Effector memory CD4-positive, alpha-beta T cell (primary cell): ENCODE measurements around the gene CLPTM1L.
"Not testable (repeated sequence)": the region's sequence is repeated elsewhere in the genome, so short reads cannot be mapped to it uniquely, and the experiment has no call there.

Experiments used
- DNase-seq, 3 donors: peaks; one replicate each; pipeline ENCODE4 v3.0.0-alpha.2; 2020
- H3K27ac ChIP-seq: 2 replicates; pipeline ENCODE4 v1.7.0; 2013; ENCODE audit warnings: mild to moderate bottlenecking, low read length, moderate library complexity; ENCODE audit not compliant: insufficient read depth, poor library complexity, severe bottlenecking
- H3K27me3 ChIP-seq: replicated peaks from 2 replicates; pipeline ENCODE4 v1.7.0; 2013; ENCODE audit warnings: mild to moderate bottlenecking, low read length; ENCODE audit not compliant: insufficient read depth, control insufficient read depth, poor library complexity, severe bottlenecking
- H3K36me3 ChIP-seq: 2 replicates; pipeline ENCODE4 v1.7.0; 2013; ENCODE audit warnings: mild to moderate bottlenecking, low read length, moderate library complexity; ENCODE audit not compliant: control insufficient read depth, insufficient read depth
- H3K4me1 ChIP-seq: 2 replicates; pipeline ENCODE4 v1.7.0; 2013; ENCODE audit warnings: low read length, mild to moderate bottlenecking; ENCODE audit not compliant: control insufficient read depth, insufficient read depth, poor library complexity, severe bottlenecking
- H3K4me3 ChIP-seq: 2 replicates; pipeline ENCODE4 v1.7.0; 2013; ENCODE audit warnings: low read length, low read depth, mild to moderate bottlenecking; ENCODE audit not compliant: insufficient read depth, poor library complexity, severe bottlenecking
- H3K9me3 ChIP-seq: 2 replicates; pipeline ENCODE4 v1.7.0; 2013; ENCODE audit warnings: mild to moderate bottlenecking, low read length, moderate library complexity; ENCODE audit not compliant: control insufficient read depth

CLPTM1L gene

GRCh38 chr5:1334831-1335539 is 9.9 kb downstream of the CLPTM1L start:
- H3K36me3 ChIP-seq: peaks cover 87% of the 10 kb centered on the region
- H3K4me3 ChIP-seq: no peak overlapping the region
- H3K27me3 ChIP-seq: no peaks in the 10 kb centered on the region
- no peak for DNase-seq
- no peaks in the 10 kb centered on the region for H3K9me3 ChIP-seq
- no peaks in the 10 kb centered on the region for H3K4me1 ChIP-seq
- no peak overlapping the region for H3K27ac ChIP-seq

- DNase-seq: no peak
- Histone ChIP-seq H3K27me3 (no peaks in the 10 kb centered on the region), H3K4me1 (no peaks in the 10 kb centered on the region), H3K9me3 (no peaks in the 10 kb centered on the region), H3K36me3 (peaks cover 87% of the 10 kb centered on the region), H3K27ac (no peak overlapping the region), H3K4me3 (no peak overlapping the region)
Observed at GRCh38 chr5:1333986-1334385, 10.9 kb downstream of the CLPTM1L start.

GRCh38 chr5:1333286-1333685 is 11.6 kb downstream of the CLPTM1L start:
- peaks cover 81% of the 10 kb centered on the region for H3K36me3 ChIP-seq
- not testable (repeated sequence) for H3K4me1 ChIP-seq, H3K9me3 ChIP-seq, H3K27ac ChIP-seq, DNase-seq, H3K27me3 ChIP-seq, H3K4me3 ChIP-seq

- Histone ChIP-seq H3K27me3 (no peaks in the 10 kb centered on the region), H3K4me1 (no peaks in the 10 kb centered on the region), H3K27ac (no peak overlapping the region), H3K9me3 (no peaks in the 10 kb centered on the region), H3K4me3 (no peak overlapping the region), H3K36me3 (peaks cover 74% of the 10 kb centered on the region)
- no peak for DNase-seq
Observed at GRCh38 chr5:1332461-1333001, 12.4 kb downstream of the CLPTM1L start.

- H3K27ac ChIP-seq: no peak overlapping the region
- no peak for DNase-seq
- H3K36me3 ChIP-seq: peaks cover 68% of the 10 kb centered on the region
- no peaks in the 10 kb centered on the region for H3K27me3 ChIP-seq
- no peaks in the 10 kb centered on the region for H3K9me3 ChIP-seq
- no peak overlapping the region for H3K4me3 ChIP-seq
- no peaks in the 10 kb centered on the region for H3K4me1 ChIP-seq
Observed at GRCh38 chr5:1331861-1332405, 13.0 kb downstream of the CLPTM1L start.

GRCh38 chr5:1330847-1331831 is 13.8 kb downstream of the CLPTM1L start:
- Histone ChIP-seq H3K27ac (no peak overlapping the region), H3K4me3 (no peak overlapping the region), H3K27me3 (no peaks in the 10 kb centered on the region), H3K9me3 (no peaks in the 10 kb centered on the region), H3K36me3 (peaks cover 62% of the 10 kb centered on the region), H3K4me1 (no peaks in the 10 kb centered on the region)
- no peak for DNase-seq

GRCh38 chr5:1330146-1330846 is 14.6 kb downstream of the CLPTM1L start:
- no peaks in the 10 kb centered on the region for H3K27me3 ChIP-seq
- no peak overlapping the region for H3K4me3 ChIP-seq
- peaks cover 63% of the 10 kb centered on the region for H3K36me3 ChIP-seq
- no peak overlapping the region for H3K27ac ChIP-seq
- H3K4me1 ChIP-seq: no peaks in the 10 kb centered on the region
- DNase-seq: no peak
- H3K9me3 ChIP-seq: no peaks in the 10 kb centered on the region

GRCh38 chr5:1329111-1329579 is 15.8 kb downstream of the CLPTM1L start:
- Histone ChIP-seq H3K27ac (no peak overlapping the region), H3K4me3 (no peak overlapping the region), H3K36me3 (peaks cover 65% of the 10 kb centered on the region), H3K9me3 (no peaks in the 10 kb centered on the region), H3K27me3 (no peaks in the 10 kb centered on the region), H3K4me1 (no peaks in the 10 kb centered on the region)
- DNase-seq: no peak

- not testable (repeated sequence) for DNase-seq, H3K27ac ChIP-seq, H3K27me3 ChIP-seq, H3K4me3 ChIP-seq, H3K4me1 ChIP-seq, H3K9me3 ChIP-seq
- H3K36me3 ChIP-seq: peaks cover 65% of the 10 kb centered on the region
Observed at GRCh38 chr5:1328237-1329110, 16.4 kb downstream of the CLPTM1L start.
